ENCODE results near the gene RANBP9.

GRCh38 chr6:13574149-13574570 is 137.5 kb downstream of the RANBP9 start:
- TF ChIP-seq POLR2A (IDR thresholded peaks at IDR 0.05) (peak; percentile 85), CTCF (IDR thresholded peaks at IDR 0.05) (peak; percentile 47 to 52 (median 48))

Data from right lobe of liver (tissue), 4 donors.